HG03442 (cell line): ENCODE measurements around the gene TYRP1.

Source experiments
- ATAC-seq: cut with Tn5 transposase; IDR thresholded peaks from one replicate; pipeline ENCODE4 v1.9.1; 2021; ENCODE audit warnings: mild to moderate bottlenecking, moderate library complexity; ENCODE audit not compliant: unreplicated experiment

The TYRP1 gene

GRCh38 chr9:12696931-12697622 is 3.9 kb downstream of the TYRP1 start:
- no peak for ATAC-seq

GRCh38 chr9:12697719-12698118 is 4.5 kb downstream of the TYRP1 start:
- ATAC-seq, result no peak

- ATAC-seq, result no peak
These were observed 5.1 kb downstream of the TYRP1 start for GRCh38 chr9:12698266-12698665.

GRCh38 chr9:12698986-12699385 is 5.8 kb downstream of the TYRP1 start:
- no peak for ATAC-seq

- no peak for ATAC-seq
These were observed 6.3 kb downstream of the TYRP1 start for GRCh38 chr9:12699529-12699928.

- no peak for ATAC-seq
These were observed 7.9 kb downstream of the TYRP1 start for GRCh38 chr9:12701126-12701525.

GRCh38 chr9:12702160-12702758 is 9.1 kb downstream of the TYRP1 start:
- ATAC-seq, result no peak

- no peak for ATAC-seq
These were observed 10.8 kb downstream of the TYRP1 start for GRCh38 chr9:12703996-12704395.

GRCh38 chr9:12705738-12706391 is 12.7 kb downstream of the TYRP1 start:
- ATAC-seq, result no peak

GRCh38 chr9:12708562-12709298 is 15.5 kb downstream of the TYRP1 start:
- ATAC-seq, result no peak

GRCh38 chr9:12712532-12712931 is 19.3 kb downstream of the TYRP1 start:
- ATAC-seq, result no peak

GRCh38 chr9:12715268-12715667 is 22.1 kb downstream of the TYRP1 start:
- no peak for ATAC-seq

GRCh38 chr9:12716823-12717600 is 23.8 kb downstream of the TYRP1 start:
- no peak for ATAC-seq

GRCh38 chr9:12717907-12718306 is 24.7 kb downstream of the TYRP1 start:
- ATAC-seq, result no peak

GRCh38 chr9:12718482-12719026 is 25.4 kb downstream of the TYRP1 start:
- ATAC-seq, result no peak

GRCh38 chr9:12719431-12719830 is 26.2 kb downstream of the TYRP1 start:
- ATAC-seq, result no peak

GRCh38 chr9:12720551-12720950 is 27.4 kb downstream of the TYRP1 start:
- ATAC-seq, result no peak

GRCh38 chr9:12722131-12722530 is 28.9 kb downstream of the TYRP1 start:
- ATAC-seq, result no peak

GRCh38 chr9:12723409-12724028 is 30.3 kb downstream of the TYRP1 start:
- ATAC-seq, result no peak

- no peak for ATAC-seq
These were observed 33.6 kb downstream of the TYRP1 start for GRCh38 chr9:12726795-12727194.
